Common myeloid progenitor, CD34-positive (primary cell): ENCODE data around the gene DOCK10.

Source experiments
- CTCF ChIA-PET: fragments of 350-600 bp; sonication (Branson Sonifier 250); formaldehyde crosslinking; loops from one replicate; lab custom pipeline; 2021; ENCODE audit warnings: antibody characterized with exemption; lab: Charles Lee
- POLR2A ChIA-PET: fragments of 350-600 bp; sonication (Branson Sonifier 250); formaldehyde crosslinking; loops from one replicate; lab custom pipeline; 2021; ENCODE audit warnings: antibody characterized with exemption; lab: Charles Lee
- DNase-seq, 3 donors: peaks; one replicate each; pipeline versions ENCODE4 v3.0.0 to v3.0.0-alpha.2; 2013
- H3K27ac ChIP-seq, 2 experiments: 1 replicate in 1 of 2; 2 replicates in 1 of 2; pipeline ENCODE4 v1.7.0; 2013; ENCODE audit warnings: inconsistent platforms in 2 of 2, low read length in 2 of 2, mild to moderate bottlenecking in 2 of 2, low read depth in 1 of 2, moderate library complexity in 1 of 2; ENCODE audit not compliant: severe bottlenecking in 2 of 2, insufficient read depth in 1 of 2, poor library complexity in 1 of 2
- H3K27me3 ChIP-seq, 5 experiments: replicated peaks in 2 of 5; 1 replicate in 3 of 5; 2 replicates in 2 of 5; pipeline versions ENCODE4 v1.6.1 to v1.7.0; 2013; ENCODE audit warnings: low read length in 4 of 5, mild to moderate bottlenecking in 2 of 5, moderate library complexity in 2 of 5, inconsistent platforms in 1 of 5; ENCODE audit not compliant: insufficient read depth in 5 of 5, control insufficient read depth in 4 of 5
- H3K36me3 ChIP-seq, 4 experiments: 1 replicate in 2 of 4; 2 replicates in 2 of 4; pipeline versions ENCODE4 v1.6.1 to v1.7.0; 2013; ENCODE audit warnings: low read length in 3 of 4, control low read depth in 1 of 4, mild to moderate bottlenecking in 1 of 4; ENCODE audit not compliant: control insufficient read depth in 4 of 4, insufficient read depth in 4 of 4
- H3K4me1 ChIP-seq, 4 experiments: 1 replicate in 3 of 4; 2 replicates in 1 of 4; pipeline versions ENCODE4 v1.6.1 to v1.7.1; 2013; ENCODE audit warnings: low read length in 3 of 4, mild to moderate bottlenecking in 3 of 4, control low read depth in 1 of 4, inconsistent platforms in 1 of 4, moderate library complexity in 1 of 4; ENCODE audit not compliant: control insufficient read depth in 4 of 4, insufficient read depth in 4 of 4; ENCODE audit errors: control extremely low read depth in 1 of 4
- H3K4me3 ChIP-seq, 7 experiments: 1 replicate in 4 of 7; 2 replicates in 3 of 7; pipeline versions ENCODE4 v1.5.1 to v1.7.0; 2013; ENCODE audit warnings: mild to moderate bottlenecking in 7 of 7, low read length in 6 of 7, moderate library complexity in 6 of 7, inconsistent platforms in 2 of 7, low read depth in 2 of 7, control low read depth in 1 of 7; ENCODE audit not compliant: insufficient read depth in 4 of 7, control insufficient read depth in 1 of 7; ENCODE audit errors: extremely low read depth in 1 of 7
- H3K9me3 ChIP-seq, 5 experiments: 1 replicate in 4 of 5; 2 replicates in 1 of 5; pipeline versions ENCODE4 v1.6.1 to v1.7.1; 2013; ENCODE audit warnings: low read length in 4 of 5, mild to moderate bottlenecking in 2 of 5, inconsistent platforms in 1 of 5, low read depth in 1 of 5, moderate library complexity in 1 of 5; ENCODE audit not compliant: control insufficient read depth in 4 of 5, insufficient read depth in 2 of 5; ENCODE audit errors: control extremely low read depth in 1 of 5
- WGBS: methylation state at CpG from one replicate; pipeline ENCODE4 v1.1.5; 2013; ENCODE audit not compliant: insufficient coverage; 5-methylcytosine and 5-hydroxymethylcytosine counted together

DOCK10 gene

GRCh38 chr2:225042800-225043167 lies 516 bp upstream of the DOCK10 start:
- Histone ChIP-seq H3K27ac (no peak overlapping the region), H3K36me3 (no peaks in the 10 kb centered on the region), H3K27me3 (peaks cover 0 to 4% (median 0%) of the 10 kb centered on the region in 5 experiments), H3K9me3 (no peaks in the 10 kb centered on the region), H3K4me3 (peak overlapping the region; percentile 43 to 92 (median 83)), H3K4me1 (peaks cover 2 to 28% (median 19%) of the 10 kb centered on the region in 4 experiments)
- DNase-seq, result no peak
- ChIA-PET CTCF (interaction anchor here (0.7 to 1.5 kb wide), 5 partner anchors 10 to 92 kb away, joined by 3 to 5 read pairs (median 3); no protein-coding TSS in a partner anchor), POLR2A (no interaction called here)
- WGBS, result 0% methylated on average over 4 of the region's 13 CpGs

GRCh38 chr2:225041207-225041850 lies 939 bp downstream of the DOCK10 start:
- Histone ChIP-seq H3K27ac (peak overlapping the region; percentile 62 to 75), H3K4me3 (peak overlapping the region; percentile 75 to 92 (median 83)), H3K4me1 (peaks cover 2 to 35% (median 23%) of the 10 kb centered on the region in 4 experiments), H3K27me3 (peaks cover 0 to 4% (median 0%) of the 10 kb centered on the region in 5 experiments), H3K36me3 (no peaks in the 10 kb centered on the region), H3K9me3 (no peaks in the 10 kb centered on the region)
- peak; percentile 78 to 93 (median 91) for DNase-seq
- ChIA-PET POLR2A (interaction anchor here (0.6 to 1.3 kb wide), 3 partner anchors 11 to 225 kb away, joined by 3 to 6 read pairs (median 3); no protein-coding TSS in a partner anchor), CTCF (interaction anchor here (1.0 to 2.8 kb wide), 4 partner anchors 12 to 54 kb away, joined by 3 to 8 read pairs (median 4); no protein-coding TSS in a partner anchor)
- 0% methylated on average over 19 of the region's 27 CpGs for WGBS

DNA sequence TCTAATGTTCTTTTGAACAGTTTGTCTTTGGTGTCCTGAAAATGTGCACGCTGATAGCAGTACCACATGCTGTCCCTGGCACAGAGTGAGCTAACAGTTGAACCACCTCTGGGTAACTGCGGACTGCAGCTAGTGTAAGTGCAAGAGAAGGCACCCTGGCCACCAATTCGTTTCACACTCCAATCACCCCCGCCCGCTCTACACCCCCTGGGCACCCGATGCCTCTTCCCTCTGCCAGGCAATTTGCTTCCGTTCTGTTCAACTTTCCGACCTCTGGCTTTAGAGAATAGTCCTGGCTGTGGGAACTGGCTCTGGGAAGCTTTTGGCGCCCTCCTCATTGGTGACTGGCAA lies 1.4 kb downstream of the DOCK10 start:
- DNase-seq, result peak; percentile 22 to 78 (median 63)
- Histone ChIP-seq H3K36me3 (no peaks in the 10 kb centered on the region), H3K9me3 (no peaks in the 10 kb centered on the region), H3K27ac (peak overlapping the region; percentile 62 to 75), H3K4me1 (peaks cover 2 to 35% (median 23%) of the 10 kb centered on the region in 4 experiments), H3K4me3 (peak overlapping the region; percentile 75 to 92 (median 83)), H3K27me3 (peaks cover 0 to 4% (median 0%) of the 10 kb centered on the region in 5 experiments)
- POLR2A ChIA-PET, result interaction anchor here (1.3 kb wide), 1 partner anchor 14 kb away, joined by 6 read pairs; no protein-coding TSS in a partner anchor
- WGBS, result 10% methylated on average over 4 of the region's 9 CpGs
- CTCF ChIA-PET, result interaction anchor here (1.1 to 2.8 kb wide), 3 partner anchors 15 to 27 kb away, joined by 3 to 8 read pairs (median 4); no protein-coding TSS in a partner anchor

GRCh38 chr2:225040142-225040541 lies 2.1 kb downstream of the DOCK10 start:
- Histone ChIP-seq H3K4me3 (peak overlapping the region in 2 of 7 experiments; percentile 3 to 75), H3K27me3 (peaks cover 0 to 4% (median 0%) of the 10 kb centered on the region in 5 experiments), H3K9me3 (no peaks in the 10 kb centered on the region), H3K27ac (no peak overlapping the region), H3K4me1 (peaks cover 2 to 35% (median 23%) of the 10 kb centered on the region in 4 experiments), H3K36me3 (peaks cover 0 to under 1% (median 0%) of the 10 kb centered on the region in 4 experiments)
- POLR2A ChIA-PET, result interaction anchor here (1.3 kb wide), 1 partner anchor 14 kb away, joined by 6 read pairs; no protein-coding TSS in a partner anchor
- CTCF ChIA-PET, result interaction anchor here (1.1 to 2.8 kb wide), 4 partner anchors 13 to 27 kb away, joined by 3 to 8 read pairs (median 4); no protein-coding TSS in a partner anchor
- 94% methylated on average over 2 of the region's 5 CpGs for WGBS
- no peak for DNase-seq

DNA sequence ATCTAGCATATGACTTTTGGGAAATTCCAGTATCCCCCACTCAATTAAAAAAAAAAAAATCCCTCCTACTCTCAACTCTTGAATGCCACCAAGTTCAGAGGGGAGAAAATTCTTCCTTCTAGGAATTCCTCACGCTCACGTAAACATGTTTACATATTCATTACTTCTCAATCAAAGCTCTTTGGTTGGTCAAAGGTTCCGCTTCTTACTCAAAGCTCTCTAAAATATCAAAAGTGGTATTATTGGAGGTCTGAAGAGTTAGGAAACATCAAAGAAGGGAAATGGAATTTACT lies 4.1 kb downstream of the DOCK10 start:
- Histone ChIP-seq H3K27me3 (peaks cover 0 to 2% (median 0%) of the 10 kb centered on the region in 5 experiments), H3K27ac (no peak overlapping the region), H3K4me1 (peaks cover 2 to 33% (median 22%) of the 10 kb centered on the region in 4 experiments), H3K9me3 (no peaks in the 10 kb centered on the region), H3K4me3 (no peak overlapping the region), H3K36me3 (peaks cover 0 to 3% (median 0%) of the 10 kb centered on the region in 4 experiments)
- DNase-seq, result no peak
- ChIA-PET POLR2A (interaction anchor here (0.7 kb wide), 1 partner anchor 384 kb away, joined by 3 read pairs; no protein-coding TSS in a partner anchor), CTCF (interaction anchor here (1.3 kb wide), 1 partner anchor 12 kb away, joined by 4 read pairs; no protein-coding TSS in a partner anchor)
- WGBS, result no CpG with 5 or more reads among the region's 3 CpGs

GRCh38 chr2:225037415-225038230 lies 4.6 kb downstream of the DOCK10 start:
- DNase-seq, result peak in 1 of 3 donors; percentile 28
- peaks cover 0 to 3% (median 0%) of the 10 kb centered on the region in 4 experiments for H3K36me3 ChIP-seq
- WGBS, result 90% methylated on average over 4 of the region's 5 CpGs
- H3K4me1 ChIP-seq, result peaks cover 3 to 30% (median 19%) of the 10 kb centered on the region in 4 experiments
- CTCF ChIA-PET, result interaction anchor here (1.3 kb wide), 1 partner anchor 11 kb away, joined by 4 read pairs; no protein-coding TSS in a partner anchor
- no peaks in the 10 kb centered on the region for H3K9me3 ChIP-seq
- no peak overlapping the region for H3K4me3 ChIP-seq
- POLR2A ChIA-PET, result interaction anchor here (0.7 kb wide), 1 partner anchor 385 kb away, joined by 3 read pairs; no protein-coding TSS in a partner anchor
- no peak overlapping the region for H3K27ac ChIP-seq
- no peaks in the 10 kb centered on the region for H3K27me3 ChIP-seq
